ENCODE measurements around the gene AHSG. TPM values are rescaled to one million over a fixed set of nuclear protein-coding genes. Genes with fewer than 3 reads are reported as not detected.

AHSG gene
- total RNA-seq, 6 experiments from 2014 or later = 718 to 1,905 (median 1,079) TPM

GRCh38 chr3:186663361-186664118 is 50.7 kb downstream of the AHSG start:
- TF ChIP-seq POLR2A (IDR thresholded peaks at IDR 0.05) = no peak
- TF ChIP-seq CTCF (IDR thresholded peaks at IDR 0.05) = no peak
- H3K27me3 ChIP-seq = no peaks in the 10 kb centered on the region
- no peak for DNase-seq
- H3K4me1 ChIP-seq = peaks cover 0 to 20% (median 8%) of the 10 kb centered on the region in 4 donors
- no peaks in the 10 kb centered on the region for H3K36me3 ChIP-seq
- no peak overlapping the region for H3K4me3 ChIP-seq
- WGBS (ENCODE audit: insufficient coverage, low coverage, low lambda C conversion rate, missing lambda C conversion rate) = 67% methylated on average over 7 of the region's 7 CpGs
- no peak for ATAC-seq
- H3K27ac ChIP-seq = no peak overlapping the region
- no peaks in the 10 kb centered on the region for H3K9me3 ChIP-seq
- intact Hi-C loops (cut with DNase I) = no loop called here

- H3K36me3 ChIP-seq = peaks cover 0 to 4% (median 0%) of the 10 kb centered on the region in 4 donors
- DNase-seq = no peak
- no peak for ATAC-seq
- no peak overlapping the region for H3K27ac ChIP-seq
- no peaks in the 10 kb centered on the region for H3K27me3 ChIP-seq
- no peaks in the 10 kb centered on the region for H3K9me3 ChIP-seq
- H3K4me3 ChIP-seq = no peak overlapping the region
- intact Hi-C loops (cut with DNase I) = no loop called here
- peaks cover 0 to 25% (median 8%) of the 10 kb centered on the region in 4 donors for H3K4me1 ChIP-seq
- no peak for TF ChIP-seq CTCF (IDR thresholded peaks at IDR 0.05)
- no peak for TF ChIP-seq POLR2A (IDR thresholded peaks at IDR 0.05)
These were observed 51.2 kb downstream of the AHSG start for GRCh38 chr3:186664119-186664495.

- no peak for TF ChIP-seq CTCF (IDR thresholded peaks at IDR 0.05)
- no peak for TF ChIP-seq POLR2A (IDR thresholded peaks at IDR 0.05)
- WGBS (ENCODE audit: insufficient coverage, low coverage, low lambda C conversion rate, missing lambda C conversion rate) = 18% methylated on average over 1 of the region's 4 CpGs
- ATAC-seq = peak in 3 of 4 donors; percentile 3 to 25 (median 19)
- Histone ChIP-seq H3K27me3 (no peaks in the 10 kb centered on the region), H3K27ac (peak overlapping the region in 2 of 3 donors; percentile 56 to 89), H3K36me3 (peaks cover 0 to 6% (median 0%) of the 10 kb centered on the region in 4 donors), H3K9me3 (no peaks in the 10 kb centered on the region), H3K4me1 (peaks cover 0 to 28% (median 8%) of the 10 kb centered on the region in 4 donors), H3K4me3 (no peak overlapping the region)
- intact Hi-C loops (cut with DNase I) = no loop called here
- DNase-seq = no peak
These were observed 51.6 kb downstream of the AHSG start for GRCh38 chr3:186664506-186664905.

DNA sequence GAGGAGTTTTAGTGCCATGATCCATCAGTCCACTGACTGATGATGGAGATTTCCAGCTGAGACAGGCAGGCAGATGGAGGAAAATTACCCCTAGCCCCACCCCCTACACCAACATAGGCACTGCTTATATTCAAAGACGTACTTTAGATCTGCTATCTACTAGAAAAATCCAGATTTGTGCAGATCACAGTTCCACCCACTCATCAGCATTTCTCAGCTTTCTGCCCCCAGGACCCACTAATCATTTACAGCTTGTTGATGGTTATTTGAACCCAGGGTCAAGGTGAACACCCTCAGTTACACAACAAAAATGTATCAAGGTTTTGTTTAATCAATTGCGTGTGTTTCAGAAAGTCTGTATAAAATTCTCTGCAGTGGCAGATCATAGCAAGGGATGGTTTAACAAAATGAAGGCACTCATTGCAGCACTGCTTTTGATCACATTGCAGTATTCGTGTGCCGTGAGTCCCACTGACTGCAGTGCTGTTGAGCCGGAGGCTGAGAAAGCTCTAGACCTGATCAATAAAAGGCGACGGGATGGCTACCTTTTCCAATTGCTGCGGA is 52.8 kb downstream of the AHSG start, which contains the start of gene HRG:
TSS of gene HRG (plus strand) at position 390 of the 564 bp plus-strand sequence. CDS start at position 408, 18 bp downstream.
- DNase-seq (peak in 1 of 3 donors; percentile 60), ATAC-seq (peak; percentile 77 to 90 (median 82))
- intact Hi-C loops (cut with DNase I) = no loop called here
- TF ChIP-seq POLR2A (IDR thresholded peaks at IDR 0.05) (peak; percentile 48), CTCF (IDR thresholded peaks at IDR 0.05) (no peak)
- Histone ChIP-seq H3K9me3 (no peaks in the 10 kb centered on the region), H3K4me1 (peaks cover 0 to 29% (median 8%) of the 10 kb centered on the region in 4 donors), H3K27ac (peak within 1 kb of the TSS; percentile 84 to 89 (median 88)), H3K27me3 (no peaks in the 10 kb centered on the region), H3K36me3 (peaks cover 0 to 17% (median 4%) of the 10 kb centered on the region in 4 donors), H3K4me3 (peak within 1 kb of the TSS; percentile 38 to 68 (median 51))
- WGBS (ENCODE audit: insufficient coverage, low coverage, low lambda C conversion rate, missing lambda C conversion rate) = 38% methylated on average over 8 of the region's 8 CpGs
